NCI-H2196 treated with DMSO at 0.1 percent for 48 hours (cell line): ENCODE data around the gene PRSS23.
A peak's percentile ranks its signal among the peaks of the same experiment; 100 is the strongest.

Experiments
- DNase-seq: peaks from one replicate; lab custom pipeline; 2025; ENCODE audit not compliant: unreplicated experiment; lab: John Stamatoyannopoulos, UW

Gene PRSS23

GRCh38 chr11:86790195-86790725, 10.1 kb upstream of the PRSS23 start:
- DNase-seq, result no peak

DNA sequence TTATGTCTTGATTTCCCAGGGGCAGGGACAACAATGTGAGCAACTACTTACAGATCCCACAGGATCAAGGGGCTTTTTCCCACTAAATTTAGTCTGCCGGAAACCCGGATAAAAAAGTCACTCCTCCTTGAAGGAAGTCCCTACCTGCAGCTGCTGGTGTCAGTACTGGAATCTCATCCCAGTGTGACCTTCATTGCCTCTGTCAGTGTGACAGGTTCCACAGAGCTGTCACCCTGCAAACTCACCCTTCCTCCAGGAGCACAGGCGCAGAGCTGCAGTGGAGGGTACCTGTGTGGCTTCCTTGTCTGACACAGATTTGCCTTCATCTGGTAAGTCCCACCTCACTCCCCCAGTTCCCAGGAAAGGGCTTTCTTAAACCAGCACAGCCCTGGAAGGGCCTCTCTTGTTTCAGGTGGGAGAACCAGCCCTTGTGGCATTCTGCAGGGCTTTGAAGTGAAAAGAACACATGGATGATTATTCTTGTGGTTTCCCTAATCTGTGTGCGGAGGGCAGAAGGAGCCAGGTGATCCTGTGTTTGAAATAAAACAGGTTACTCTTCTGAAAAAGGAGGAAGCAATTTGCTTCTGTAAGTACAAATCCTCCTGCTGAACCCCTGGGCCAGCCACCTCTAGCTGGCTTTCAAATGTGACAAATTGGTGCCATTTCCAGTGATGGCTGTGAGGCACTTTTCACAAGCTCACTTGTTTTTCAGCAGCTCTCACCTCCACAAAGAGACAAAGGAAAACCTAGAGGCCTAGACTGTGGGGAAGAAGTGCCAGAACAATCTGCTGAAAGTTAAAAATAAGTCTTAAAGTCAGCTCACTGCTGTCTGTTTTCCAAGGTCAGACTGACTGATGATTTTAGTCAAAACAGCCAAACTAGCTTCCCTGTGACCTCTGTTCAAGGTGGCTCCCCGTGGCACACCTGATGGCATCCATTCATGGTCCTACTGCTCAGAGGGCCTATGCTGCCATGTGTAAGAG, 9.2 kb upstream of the PRSS23 start:
- DNase-seq, result no peak

DNA sequence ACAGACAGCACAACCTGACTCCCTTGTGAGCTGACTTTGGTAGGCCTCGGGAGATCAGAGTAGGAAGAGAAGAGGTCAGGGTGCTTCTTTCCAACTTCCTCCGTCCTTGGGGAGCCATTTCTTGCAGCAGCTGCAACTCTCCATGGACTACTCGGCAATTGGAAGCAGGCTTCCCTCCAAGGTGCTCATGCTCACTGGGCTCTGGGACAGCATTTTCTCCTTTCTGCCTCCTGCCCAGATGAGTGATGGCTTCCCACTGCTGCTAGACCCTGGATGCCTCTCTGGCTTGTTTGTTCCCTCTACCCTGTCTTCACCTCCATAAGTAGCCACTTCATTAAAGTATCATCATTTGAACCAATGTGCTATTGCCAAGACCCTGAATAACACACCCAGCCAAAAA, 8.2 kb upstream of the PRSS23 start:
- DNase-seq, result no peak

- no peak for DNase-seq
Measured at GRCh38 chr11:86793307-86793706, 7.0 kb upstream of the PRSS23 start.

DNA sequence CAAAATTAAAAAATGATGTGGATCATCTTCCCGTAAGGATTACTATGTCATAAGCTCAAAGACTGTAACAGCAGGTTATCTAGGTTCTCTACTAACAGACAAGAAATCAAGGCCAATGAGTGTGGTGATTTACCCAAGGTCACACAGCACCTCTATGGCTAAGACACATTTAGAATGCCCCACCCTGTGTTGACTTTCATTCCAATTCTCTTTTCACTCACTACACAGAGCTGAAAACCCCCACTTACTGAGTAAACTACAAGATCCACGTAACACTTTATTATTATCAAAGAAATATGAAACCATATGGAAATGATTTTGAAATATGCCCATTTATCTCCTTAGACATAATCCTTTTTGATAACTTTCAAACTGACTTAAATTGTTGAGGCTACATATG, 4.8 kb upstream of the PRSS23 start:
- DNase-seq, result no peak

DNA sequence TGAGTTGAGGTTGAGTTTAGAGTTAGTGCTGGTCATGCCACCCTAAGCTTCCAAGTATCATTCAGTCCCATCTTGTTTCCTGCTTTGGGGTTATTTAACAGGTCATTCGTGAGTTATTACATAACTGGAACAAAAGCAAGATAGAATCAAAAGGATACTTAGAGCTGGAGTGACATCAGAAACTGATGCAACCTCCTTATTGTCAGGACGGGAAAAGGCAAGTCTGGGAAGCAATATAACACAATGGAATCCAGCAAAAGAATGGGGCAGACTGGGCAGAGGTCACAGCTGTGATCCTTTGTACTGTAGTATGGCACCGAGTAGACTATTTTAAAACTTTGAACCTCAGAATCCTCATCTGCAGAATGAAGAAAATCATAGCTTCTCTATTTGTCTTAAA, 4.4 kb upstream of the PRSS23 start:
- DNase-seq, result no peak

DNA sequence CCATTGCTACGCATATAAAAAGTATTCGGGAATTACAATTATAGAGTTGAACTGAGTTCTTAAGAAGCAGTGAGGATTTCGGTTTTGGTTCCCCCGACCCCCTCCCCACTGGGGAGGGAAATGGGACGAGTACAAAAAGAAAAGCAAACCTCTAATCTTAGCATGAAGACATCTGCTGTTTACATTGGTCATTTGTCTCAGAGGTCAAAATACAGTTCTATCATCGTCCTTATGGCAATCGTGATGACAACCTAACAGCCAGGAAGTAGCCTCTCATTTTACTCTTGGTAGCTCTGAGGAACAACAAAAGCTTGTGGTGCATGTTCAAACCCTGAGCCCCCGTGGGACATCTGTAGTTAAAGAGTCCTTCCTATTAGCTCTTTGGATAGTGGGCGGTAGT, 3.2 kb upstream of the PRSS23 start:
- DNase-seq, result no peak

- no peak for DNase-seq
Measured at GRCh38 chr11:86798988-86799387, 1.4 kb upstream of the PRSS23 start.

DNA sequence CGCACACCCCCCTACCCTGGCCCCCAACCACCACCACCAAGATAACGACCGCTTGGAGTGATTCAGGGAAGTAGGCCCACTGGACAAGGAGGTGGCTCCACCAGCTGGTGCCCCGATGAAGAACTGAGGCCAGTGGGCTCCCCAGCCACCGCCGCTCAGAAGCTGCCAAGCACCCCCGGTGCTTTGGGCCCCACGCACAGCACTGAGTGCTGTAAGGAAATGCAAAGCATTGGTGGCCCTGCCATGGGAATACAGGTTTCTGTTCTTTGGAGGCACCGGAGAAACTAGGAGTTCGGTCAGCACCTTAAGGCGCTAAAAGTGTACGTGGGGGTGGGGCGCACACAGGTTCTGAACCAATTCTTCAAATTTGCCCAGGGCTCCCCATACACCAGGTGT, 664 bp upstream of the PRSS23 start:
- DNase-seq, result no peak

DNA sequence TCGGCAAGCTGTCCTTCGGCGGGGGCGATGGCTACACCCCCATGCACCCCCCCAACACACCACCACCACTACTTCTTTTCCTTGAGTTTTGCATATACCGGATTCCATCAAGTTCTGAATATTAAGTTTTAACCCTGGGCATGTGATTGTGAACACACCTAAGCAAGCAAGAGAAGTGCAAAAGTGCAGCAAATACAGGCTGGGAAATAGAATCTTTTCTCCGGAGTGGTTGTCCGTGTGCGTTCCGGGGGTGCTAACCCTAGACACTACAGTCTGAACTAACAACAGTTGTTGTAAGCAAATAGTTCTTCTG, 574 bp downstream of the PRSS23 start:
- DNase-seq, result no peak

DNA sequence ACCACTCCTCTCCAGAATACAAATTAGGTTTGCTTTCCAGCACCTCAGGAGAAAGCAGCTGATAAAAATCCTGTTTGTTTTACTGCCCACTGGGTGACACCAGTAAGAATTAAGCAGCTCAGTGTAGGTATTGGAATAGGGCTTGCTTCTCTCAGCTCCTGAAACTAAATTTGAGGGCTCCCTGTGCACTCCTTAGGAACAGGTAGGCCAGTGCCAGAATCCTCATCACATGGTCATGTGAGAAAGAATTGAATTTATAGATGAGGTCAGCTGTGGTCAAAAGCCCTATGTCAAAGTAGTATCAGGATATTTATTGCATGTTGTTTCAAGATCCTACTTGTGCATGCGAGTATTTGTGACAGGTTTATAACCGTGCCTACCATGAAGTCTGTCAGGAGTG, 1.0 kb downstream of the PRSS23 start:
- no peak for DNase-seq

- DNase-seq, result no peak
Measured at GRCh38 chr11:86802146-86802545, 1.8 kb downstream of the PRSS23 start.

DNA sequence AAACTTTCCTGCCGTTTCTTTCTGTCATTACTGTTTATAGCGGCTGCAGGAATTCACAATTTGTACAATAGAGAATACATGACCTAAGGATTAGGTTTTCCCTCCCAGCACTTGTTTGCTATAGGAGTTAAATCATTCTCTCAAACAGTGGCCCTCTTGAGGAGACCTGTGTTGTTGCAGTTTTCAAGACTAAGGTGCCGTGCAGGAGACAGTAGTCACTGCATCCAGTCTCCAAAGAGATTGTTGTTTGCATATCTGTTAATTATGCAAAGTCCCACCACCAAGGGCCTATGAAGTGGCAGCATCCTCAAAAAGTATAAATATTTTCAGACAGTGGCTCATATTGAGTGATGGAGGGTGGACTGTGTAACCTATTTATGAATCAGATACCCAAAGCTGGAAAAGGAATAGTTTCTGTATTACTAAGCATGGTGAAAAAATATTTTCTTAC, 2.3 kb downstream of the PRSS23 start:
- peak; percentile 30 for DNase-seq

DNA sequence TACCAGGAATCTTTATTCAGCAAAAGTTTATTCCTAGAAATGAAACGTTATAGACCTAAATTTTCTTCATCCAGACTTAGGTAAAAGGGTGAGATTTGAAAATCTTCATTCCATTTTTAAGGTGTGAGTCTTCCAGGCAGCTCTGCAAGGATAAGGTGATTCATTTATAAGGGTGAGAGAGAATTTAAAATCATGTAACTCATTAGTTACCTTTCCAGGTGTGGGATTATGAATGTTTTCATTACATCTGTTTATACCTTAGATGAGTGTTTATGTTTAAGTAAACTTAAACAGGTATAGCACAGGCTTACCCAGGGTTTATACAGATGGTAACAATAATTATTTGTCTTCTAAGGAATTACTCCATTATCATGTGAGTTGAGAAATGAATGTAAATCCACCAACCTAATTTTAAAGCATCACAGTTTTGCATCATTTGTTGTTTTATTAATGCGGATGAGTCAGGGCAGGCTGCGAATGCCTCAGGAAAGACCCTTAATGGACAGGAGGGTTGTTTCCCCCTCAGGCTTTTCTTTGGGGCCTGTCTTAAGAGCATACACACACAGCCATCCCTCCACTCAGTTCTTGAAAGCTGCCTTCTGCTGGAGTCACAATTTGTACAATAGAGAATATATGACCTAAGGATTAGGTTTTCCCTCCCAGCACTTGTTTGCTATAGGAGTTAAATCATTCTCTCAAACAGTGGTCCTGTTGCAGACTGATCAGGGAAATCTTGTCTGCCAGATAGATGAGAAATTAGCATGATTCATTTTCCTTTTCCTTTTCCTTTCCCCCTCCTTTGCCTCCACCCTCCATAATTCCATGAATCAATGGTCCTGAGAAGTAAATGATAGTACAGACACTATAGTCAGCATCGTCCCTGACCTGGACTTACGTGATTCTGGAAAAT, 3.0 kb downstream of the PRSS23 start:
- no peak for DNase-seq

GRCh38 chr11:86804951-86805350, 4.6 kb downstream of the PRSS23 start:
- DNase-seq, result no peak

DNA sequence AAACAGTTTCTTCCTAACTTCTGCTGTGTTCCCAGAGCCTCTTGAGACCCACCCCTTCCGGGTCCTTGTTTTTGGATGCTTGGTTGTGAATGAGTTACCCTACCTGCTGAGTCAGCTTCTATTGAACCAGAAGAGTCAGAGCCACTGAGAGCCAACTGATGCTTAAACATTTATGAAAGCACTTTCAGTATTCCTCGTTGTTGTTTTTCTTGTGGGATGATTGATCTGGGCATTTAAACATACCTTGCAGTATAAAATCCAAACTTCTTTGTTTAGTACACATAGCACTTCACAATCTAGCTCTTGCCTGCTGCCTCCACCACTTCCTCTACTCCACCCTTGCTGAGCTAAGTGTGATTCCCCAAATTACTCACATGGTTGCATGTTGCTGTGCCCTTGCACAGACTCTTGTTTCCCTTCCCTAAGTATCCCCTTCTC, 5.5 kb downstream of the PRSS23 start:
- no peak for DNase-seq

GRCh38 chr11:86806903-86807302, 6.6 kb downstream of the PRSS23 start:
- DNase-seq, result no peak

DNA sequence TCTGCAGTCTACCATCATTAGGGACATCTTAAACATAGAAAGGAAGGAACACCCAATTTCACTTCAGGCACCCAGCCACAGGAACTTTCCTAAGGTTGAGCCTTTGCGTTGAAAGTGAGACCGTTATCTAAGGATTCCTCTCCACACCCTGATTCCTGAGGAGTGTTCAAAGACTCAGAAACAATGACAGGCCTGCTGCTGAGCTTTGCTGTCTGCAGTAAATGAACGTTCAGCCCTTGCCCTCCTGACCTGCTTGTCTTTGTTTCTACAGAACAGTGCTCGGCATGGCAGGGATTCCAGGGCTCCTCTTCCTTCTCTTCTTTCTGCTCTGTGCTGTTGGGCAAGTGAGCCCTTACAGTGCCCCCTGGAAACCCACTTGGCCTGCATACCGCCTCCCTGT, 7.0 kb downstream of the PRSS23 start:
- no peak for DNase-seq

GRCh38 chr11:86809561-86809960, 9.2 kb downstream of the PRSS23 start:
- no peak for DNase-seq

DNA sequence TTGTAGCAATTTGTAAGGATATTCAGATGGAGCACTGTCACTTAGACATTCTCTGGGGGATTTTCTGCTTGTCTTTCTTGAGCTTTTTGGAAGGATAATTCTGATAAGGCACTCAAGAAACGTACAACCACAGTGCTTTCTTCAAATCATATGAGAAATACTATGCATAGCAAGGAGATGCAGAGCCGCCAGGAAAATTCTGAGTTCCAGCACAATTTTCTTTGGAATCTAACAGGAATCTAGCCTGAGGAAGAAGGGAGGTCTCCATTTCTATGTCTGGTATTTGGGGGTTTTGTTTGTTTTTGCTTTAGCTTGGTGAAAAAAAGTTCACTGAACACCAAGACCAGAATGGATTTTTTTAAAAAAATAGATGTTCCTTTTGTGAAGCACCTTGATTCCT, 9.9 kb downstream of the PRSS23 start:
- no peak for DNase-seq

DNA sequence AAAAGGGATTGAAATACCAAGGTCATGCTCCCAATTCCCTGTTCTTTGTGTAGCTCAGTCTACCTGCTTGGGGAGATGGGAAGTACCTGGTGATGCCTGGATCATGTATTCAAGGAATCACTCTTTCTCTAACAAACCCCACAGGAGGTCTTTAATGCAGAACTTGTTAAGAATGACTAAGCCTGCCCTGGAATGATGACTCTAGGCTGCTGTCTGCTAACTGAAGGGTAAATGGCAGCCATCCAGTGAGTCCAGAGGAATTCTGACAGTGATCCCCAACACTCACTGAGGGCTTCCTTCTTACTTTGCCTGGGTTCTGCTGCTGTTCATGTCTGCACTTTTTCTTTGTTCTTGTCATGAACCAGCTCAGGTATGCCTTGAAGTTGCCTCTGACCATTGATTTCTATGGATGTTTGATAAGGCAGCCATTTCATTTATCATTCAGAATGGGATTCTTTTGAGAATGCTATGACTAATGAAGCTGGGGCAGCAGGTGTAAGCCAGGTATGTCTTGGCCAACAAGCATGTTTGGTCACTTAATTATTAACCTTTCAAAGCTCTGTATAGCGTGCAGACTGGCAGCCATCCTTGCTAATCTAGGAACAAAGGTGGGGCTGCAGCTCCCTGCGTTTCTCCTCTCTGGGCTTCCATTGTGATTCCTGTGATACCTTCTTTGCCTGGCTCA, 11.4 kb downstream of the PRSS23 start:
- DNase-seq, result no peak
